GM12891 (cell line): Measurements from ENCODE around the gene ITM2C. TPM values are rescaled to one million over a fixed set of nuclear protein-coding genes. Genes with fewer than 3 reads are reported as not detected.

Experiments used
- DNase-seq: peaks from one replicate; pipeline ENCODE4 v3.0.0; 2011; ENCODE audit warnings: low spot score; ENCODE audit not compliant: insufficient read length
- FAIRE-seq: peaks from 2 replicates; lab custom pipeline; 2011; peaks lifted over from hg19 to GRCh38; lab: Jason Lieb, UNC
- PAX5 ChIP-seq: IDR thresholded peaks from 2 replicates; pipeline ENCODE4 v1.6.1; 2011; ENCODE audit warnings: low read length, moderate library complexity, mild to moderate bottlenecking; ENCODE audit not compliant: insufficient read depth, severe bottlenecking
- POLR2A ChIP-seq: IDR thresholded peaks from 2 replicates; pipeline ENCODE4 v1.6.1; 2011; ENCODE audit warnings: low read depth, low read length, control low read depth
- POLR2AphosphoS5 ChIP-seq: IDR thresholded peaks from 2 replicates; pipeline ENCODE4 v1.6.1; 2011; ENCODE audit warnings: low read depth, low read length, control low read depth
- POU2F2 ChIP-seq: IDR thresholded peaks from 2 replicates; pipeline ENCODE4 v1.6.1; 2011; ENCODE audit warnings: low read depth, mild to moderate bottlenecking, control low read depth, low read length, moderate library complexity
- SPI1 ChIP-seq: IDR thresholded peaks from 2 replicates; pipeline ENCODE4 v1.6.1; 2011; ENCODE audit warnings: low read depth, low read length, control low read depth
- TAF1 ChIP-seq: IDR thresholded peaks from 2 replicates; pipeline ENCODE4 v1.6.1; 2011; ENCODE audit warnings: low read depth, low read length, control low read depth
- polyA plus RNA-seq: library from polyadenylated mRNA; unstranded; fragments of >200 nt; gene quantifications from one replicate; pipeline ENCODE4 v1.2.1, GENCODE V29; 2012; ENCODE audit warnings: low read depth, missing spikeins, inconsistent platforms; ENCODE audit not compliant: missing spikeins

Gene ITM2C, protein sequence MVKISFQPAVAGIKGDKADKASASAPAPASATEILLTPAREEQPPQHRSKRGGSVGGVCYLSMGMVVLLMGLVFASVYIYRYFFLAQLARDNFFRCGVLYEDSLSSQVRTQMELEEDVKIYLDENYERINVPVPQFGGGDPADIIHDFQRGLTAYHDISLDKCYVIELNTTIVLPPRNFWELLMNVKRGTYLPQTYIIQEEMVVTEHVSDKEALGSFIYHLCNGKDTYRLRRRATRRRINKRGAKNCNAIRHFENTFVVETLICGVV
- 117 TPM for polyA plus RNA-seq

DNA sequence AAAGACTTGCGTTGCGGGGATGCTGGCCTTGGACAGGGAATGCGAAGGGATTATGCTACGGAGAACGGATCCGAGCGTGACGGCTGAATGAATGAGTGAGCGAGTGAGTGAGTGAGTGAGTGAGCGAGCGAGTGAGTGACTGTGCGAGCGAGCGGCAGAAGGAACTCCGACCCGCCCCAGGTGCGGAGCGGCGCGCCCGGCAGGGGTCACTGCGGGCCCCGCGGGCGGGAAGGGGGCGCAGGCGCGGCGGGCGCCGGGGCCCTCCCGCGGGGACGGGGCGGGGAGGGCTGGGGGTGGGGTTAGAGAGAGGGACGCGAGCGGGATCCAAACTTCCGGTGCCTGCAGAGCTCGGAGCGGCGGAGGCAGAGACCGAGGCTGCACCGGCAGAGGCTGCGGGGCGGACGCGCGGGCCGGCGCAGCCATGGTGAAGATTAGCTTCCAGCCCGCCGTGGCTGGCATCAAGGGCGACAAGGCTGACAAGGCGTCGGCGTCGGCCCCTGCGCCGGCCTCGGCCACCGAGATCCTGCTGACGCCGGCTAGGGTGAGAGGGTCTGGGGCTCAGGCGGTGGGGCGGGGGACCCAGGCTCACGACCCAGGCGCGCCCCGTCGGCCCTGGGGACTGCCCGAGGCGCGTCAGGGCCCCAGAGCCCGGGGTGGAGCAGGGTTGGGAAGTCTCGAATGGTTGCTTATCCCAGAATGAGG is at the start of gene ITM2C:
Gene ITM2C (plus strand): TSS at position 338 of the 702 bp plus-strand sequence. CDS start 84 bp downstream, at position 422.
- TF ChIP-seq TAF1 (no peak; the same call in 1 of the 2 replicates), POLR2A (peak; percentile 31; the same call in 1 of the 2 replicates), POLR2AphosphoS5 (no peak)
- DNase-seq (peak; percentile 88), FAIRE-seq (peak; percentile 95)

DNA sequence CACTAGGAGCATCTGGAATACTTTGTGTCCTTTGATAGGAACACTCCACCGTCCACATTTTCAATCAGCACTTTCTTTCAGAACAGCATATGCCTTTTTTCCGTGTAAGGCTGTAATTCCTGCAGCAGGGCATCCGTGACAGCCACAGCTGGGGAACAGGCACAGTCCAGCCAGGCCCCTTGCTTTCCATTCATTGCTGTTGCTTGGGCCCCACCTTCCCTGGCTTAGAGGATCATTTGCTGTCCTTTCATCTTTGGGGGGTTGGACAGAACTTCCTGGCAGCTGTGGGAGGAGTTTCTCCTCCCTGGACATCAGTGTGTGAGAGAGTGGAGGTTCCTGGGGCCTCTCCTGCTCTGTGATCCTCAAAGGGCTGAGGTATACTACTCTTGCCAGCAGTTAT is 49.7 kb upstream of the ITM2C start:
- FAIRE-seq (no peak), DNase-seq (no peak)
- no peak for TF ChIP-seq POU2F2
- no peak for TF ChIP-seq POLR2AphosphoS5
- TF ChIP-seq POLR2A = no peak
- no peak for TF ChIP-seq SPI1

DNA sequence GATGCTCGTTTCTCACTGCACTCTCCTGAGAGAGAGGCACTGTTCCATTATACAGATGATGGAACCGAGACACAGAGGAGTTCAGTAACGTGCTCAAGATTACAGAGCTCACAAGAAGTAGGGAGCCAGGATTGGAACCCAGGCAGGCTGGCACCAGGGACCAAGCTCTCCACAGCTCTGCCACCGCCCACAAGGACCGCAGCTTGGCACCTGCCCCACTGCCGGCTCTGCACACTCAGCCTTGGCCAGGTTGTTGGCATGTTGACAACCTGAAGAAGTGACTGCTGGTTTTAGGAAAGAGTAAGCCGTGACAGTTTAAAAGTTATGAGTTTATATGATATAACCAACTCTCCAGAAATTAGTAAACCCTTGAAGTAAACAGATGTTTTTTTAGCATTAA is 48.0 kb upstream of the ITM2C start:
- no peak for TF ChIP-seq PAX5
- TF ChIP-seq POLR2AphosphoS5 = no peak
- no peak for TF ChIP-seq POU2F2
- TF ChIP-seq POLR2A = no peak
- TF ChIP-seq SPI1 = no peak
- no peak for TF ChIP-seq TAF1
- DNase-seq (no peak), FAIRE-seq (no peak)

DNA sequence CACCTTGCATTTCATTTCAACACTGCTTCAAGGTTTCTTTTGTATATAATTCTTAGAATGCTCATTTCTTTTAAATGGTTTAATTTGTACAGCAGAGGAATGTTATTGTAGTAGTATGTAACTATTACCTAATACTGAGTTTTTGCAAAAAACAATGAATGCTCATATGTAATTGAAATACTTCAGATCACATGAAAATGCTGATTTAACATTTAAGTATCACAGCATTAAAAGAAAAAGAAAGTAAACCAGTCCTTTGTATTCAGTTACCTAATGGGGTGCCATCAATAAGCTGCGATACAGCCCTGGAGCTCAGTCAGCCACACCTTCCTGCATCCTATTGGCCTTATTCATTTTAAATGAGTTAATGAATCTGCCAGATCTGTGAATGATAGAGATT is 45.3 kb upstream of the ITM2C start:
- TF ChIP-seq POLR2A (no peak), POU2F2 (no peak), POLR2AphosphoS5 (no peak), TAF1 (no peak), PAX5 (no peak), SPI1 (no peak)
- DNase-seq = no peak
- FAIRE-seq = no peak

DNA sequence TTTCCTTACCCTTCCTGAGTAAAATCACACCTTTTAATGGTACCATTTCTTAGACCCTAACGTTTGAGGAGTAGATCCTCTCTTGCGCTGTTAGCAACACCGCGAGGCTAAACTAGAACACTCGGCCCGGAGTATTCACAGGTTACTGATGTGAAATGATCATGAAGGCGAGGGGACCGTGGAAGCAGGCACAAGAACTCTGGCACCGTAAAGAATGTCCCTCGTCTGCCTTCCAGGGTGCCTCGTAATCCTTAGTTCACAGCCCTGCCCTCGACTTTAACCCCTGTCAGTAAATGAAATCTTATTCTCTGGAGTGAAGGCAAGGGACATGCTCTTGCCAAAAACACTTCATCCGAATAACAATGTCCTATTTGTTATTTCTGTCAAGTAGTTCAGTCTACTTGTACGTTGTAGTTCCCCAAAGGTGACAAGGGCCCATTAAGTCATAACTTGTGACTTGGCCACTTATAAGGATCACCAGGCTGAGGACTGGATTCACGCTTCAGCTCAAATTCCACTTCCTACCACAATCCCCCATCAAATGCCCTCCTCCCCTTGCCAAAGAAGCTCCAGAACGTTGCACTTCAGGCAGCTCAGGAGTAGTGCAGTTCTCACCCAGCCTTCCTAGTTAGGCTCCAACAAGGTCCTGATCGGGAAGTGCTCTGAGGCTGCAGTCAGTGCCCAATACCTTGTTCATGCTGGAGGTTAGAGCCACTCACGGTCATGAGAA is 43.3 kb upstream of the ITM2C start:
- TF ChIP-seq PAX5 = no peak
- TF ChIP-seq SPI1 = no peak
- no peak for TF ChIP-seq POLR2A
- no peak for TF ChIP-seq POLR2AphosphoS5
- TF ChIP-seq TAF1 = no peak
- TF ChIP-seq POU2F2 = no peak
- peak; percentile 56 for FAIRE-seq
- no peak for DNase-seq

DNA sequence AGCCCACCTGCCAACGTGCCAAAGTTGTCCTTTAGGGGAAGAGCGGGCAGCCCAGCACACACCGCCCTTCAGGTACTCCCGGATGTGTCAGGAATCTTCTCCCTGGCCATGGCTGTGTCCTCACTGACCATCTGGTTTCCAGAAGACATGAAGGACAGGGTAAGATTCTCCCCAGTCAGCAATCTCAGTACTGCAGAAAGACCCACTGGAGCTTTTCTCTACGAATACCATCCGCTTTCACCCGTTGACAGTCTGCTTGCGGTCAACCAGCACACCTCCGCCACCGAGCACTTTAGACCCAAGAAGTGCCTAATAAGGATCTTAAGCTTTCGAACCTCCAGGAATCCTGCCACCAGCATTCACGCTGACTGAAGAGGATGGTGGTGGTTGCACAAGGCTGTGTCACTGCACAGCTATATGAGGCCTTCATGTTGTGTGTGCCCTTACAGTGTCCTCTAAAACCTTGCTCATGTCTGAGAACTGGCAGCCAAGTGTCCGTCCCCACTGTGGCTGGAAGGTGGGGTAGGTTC is 42.7 kb upstream of the ITM2C start:
- no peak for DNase-seq
- TF ChIP-seq POLR2AphosphoS5 = peak; percentile 61
- TF ChIP-seq TAF1 = no peak
- no peak for FAIRE-seq

DNA sequence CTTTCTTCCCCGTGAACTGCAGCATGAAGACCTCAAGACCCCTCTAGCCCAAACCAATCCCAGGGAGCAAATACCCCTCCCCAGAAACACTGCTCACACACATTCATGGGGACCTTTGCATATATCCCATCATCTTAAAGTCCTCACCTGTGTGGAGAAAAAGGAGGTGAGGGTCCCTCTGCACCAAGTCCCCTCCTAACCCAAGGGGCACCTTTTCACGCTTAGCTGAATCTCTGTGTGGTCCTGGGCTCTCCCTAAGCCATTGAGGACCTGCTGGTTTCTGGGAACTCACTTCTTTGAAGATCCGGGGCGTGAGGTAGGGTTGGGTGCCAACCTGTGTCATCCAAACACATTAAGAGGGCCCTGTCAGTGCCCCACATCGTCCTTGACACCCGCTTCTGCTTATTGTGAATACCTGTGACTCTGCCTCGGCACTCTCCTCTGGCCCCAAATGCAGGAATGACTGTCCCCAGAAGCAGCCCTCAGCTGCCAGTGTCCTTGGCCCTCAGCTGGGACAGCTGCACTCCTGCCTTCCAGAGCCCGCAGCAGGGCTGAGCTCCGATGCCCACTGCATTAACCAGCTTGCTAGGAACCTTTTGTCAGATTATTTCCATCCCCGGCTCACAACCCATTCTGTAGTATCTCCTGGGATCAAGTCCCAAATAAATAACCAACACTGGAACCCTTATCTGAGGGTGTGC is 41.3 kb upstream of the ITM2C start:
- no peak for DNase-seq
- TF ChIP-seq SPI1 (no peak), POLR2AphosphoS5 (no peak), TAF1 (no peak), PAX5 (no peak), POLR2A (no peak), POU2F2 (no peak)
- no peak for FAIRE-seq

DNA sequence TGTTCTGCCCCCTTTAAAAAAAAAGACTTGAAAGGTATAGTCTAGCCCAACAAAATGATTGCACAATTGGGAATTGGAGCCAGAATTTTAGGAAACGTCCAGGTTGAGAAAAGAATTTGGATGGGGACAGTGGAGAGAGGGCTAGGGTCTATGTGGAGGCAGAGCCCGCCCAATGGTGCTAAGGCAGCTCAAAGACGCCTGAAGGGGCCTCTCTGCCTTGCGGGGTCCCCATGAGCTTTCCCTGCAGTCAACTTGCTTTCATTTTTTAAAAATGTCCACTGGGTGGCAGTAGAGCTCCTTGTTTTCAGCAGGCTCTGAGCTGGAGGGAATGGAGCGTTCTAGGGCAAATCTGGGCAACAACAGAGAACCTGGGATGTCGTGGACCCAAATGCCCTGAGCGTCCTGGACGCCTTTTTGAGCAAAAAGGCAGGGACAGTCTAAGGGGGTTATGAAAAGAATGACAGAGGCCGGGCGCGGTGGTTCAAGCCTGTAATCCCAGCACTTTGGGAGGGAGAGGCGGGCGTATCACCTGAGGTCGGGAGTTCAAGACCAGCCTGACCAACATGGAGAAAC is 40.2 kb upstream of the ITM2C start:
- FAIRE-seq = peak; percentile 83
- TF ChIP-seq POLR2A (no peak), POLR2AphosphoS5 (no peak), PAX5 (no peak), SPI1 (no peak), POU2F2 (no peak), TAF1 (no peak)
- DNase-seq = peak; percentile 52

DNA sequence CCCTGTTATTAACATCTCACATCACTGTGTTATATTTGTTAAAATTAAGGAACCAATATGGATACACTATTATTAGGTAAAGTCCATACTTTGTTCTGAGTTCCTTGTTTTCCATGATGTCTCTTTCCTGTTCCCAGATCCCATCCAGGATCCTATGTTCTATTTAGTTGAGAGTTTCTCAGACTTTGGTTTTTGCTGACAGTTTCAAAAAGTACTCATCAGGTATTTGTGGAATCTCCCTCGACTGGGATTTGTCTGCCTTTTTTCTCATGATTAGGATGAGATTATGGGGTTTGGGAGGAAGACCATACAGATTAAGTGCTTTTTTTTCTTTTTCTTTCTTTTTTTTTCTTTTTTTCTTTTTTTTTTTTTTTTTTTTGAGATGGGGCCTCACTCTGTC is 39.4 kb upstream of the ITM2C start:
- no peak for FAIRE-seq
- no peak for DNase-seq

More for the DNA sequence above, 39.4 kb upstream of the ITM2C start:
- TF ChIP-seq TAF1 (no peak), SPI1 (no peak), POLR2AphosphoS5 (no peak), POLR2A (no peak), PAX5 (no peak), POU2F2 (no peak)
